SU-DHL-6 (cell line): ENCODE measurements around the gene AMPD3.

Source experiments
- CTCF ChIP-seq: fragments of 200-600 bp; sonication (generic); IDR thresholded peaks from one replicate; pipeline ENCODE4 v1.5.1; 2017; ENCODE audit warnings: antibody characterized with exemption, mild to moderate bottlenecking, low read length, moderate library complexity; ENCODE audit not compliant: insufficient read depth, poor library complexity, severe bottlenecking
- EZH2phosphoT487 ChIP-seq: fragments of 200-600 bp; sonication (generic), shearing (Covaris generic); conservative IDR thresholded peaks from 2 replicates; pipeline ENCODE4 v1.6.1; 2018; ENCODE audit warnings: mild to moderate bottlenecking, antibody characterized with exemption, low read length, moderate library complexity, mixed read lengths

- no peak for TF ChIP-seq CTCF
- no peak for TF ChIP-seq EZH2phosphoT487
Observed at GRCh38 chr11:10541561-10541930, 86.5 kb downstream of the AMPD3 start.
